Stimulated activated CD4-positive, alpha-beta T cell treated with anti-CD3 and anti-CD28 coated beads, Interleukin-1b, Interleukin-23, amount 100 ng/mL, for 1 hour (primary cell): ENCODE data around the gene CMTM5.
"Not testable (repeated sequence)": the region's sequence is repeated elsewhere in the genome, so short reads cannot be mapped to it uniquely, and the experiment has no call there.

Experiments
- DNase-seq, 2 donors: peaks; one replicate each; pipeline ENCODE4 v3.0.0-alpha.2; 2020; ENCODE audit warnings: low read depth in 2 of 2

CMTM5 gene

GRCh38 chr14:23398348-23398747 is 21.5 kb downstream of the CMTM5 start:
- DNase-seq = no peak

DNA sequence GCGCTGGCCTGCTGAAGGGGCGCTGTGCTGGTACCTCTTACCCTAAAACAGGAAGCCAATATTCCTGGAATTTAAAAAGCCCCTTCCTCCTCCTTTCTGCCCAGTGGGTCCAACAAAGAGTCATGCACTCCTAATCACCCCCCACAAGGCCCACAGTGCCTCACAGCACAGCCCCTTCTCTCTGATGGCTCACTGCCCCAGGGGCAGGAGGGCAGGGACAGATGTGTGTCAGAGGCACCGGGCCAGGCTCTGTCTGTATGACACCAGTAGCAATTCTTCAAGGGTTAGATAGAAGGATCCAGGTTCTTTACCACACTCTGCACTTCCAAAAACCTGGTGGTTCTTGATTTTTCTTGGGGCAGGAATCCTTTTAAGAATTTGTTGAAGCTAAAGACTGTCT is 22.3 kb downstream of the CMTM5 start:
- DNase-seq = no peak

- no peak for DNase-seq
Measured at GRCh38 chr14:23399591-23399990, 22.7 kb downstream of the CMTM5 start.

DNA sequence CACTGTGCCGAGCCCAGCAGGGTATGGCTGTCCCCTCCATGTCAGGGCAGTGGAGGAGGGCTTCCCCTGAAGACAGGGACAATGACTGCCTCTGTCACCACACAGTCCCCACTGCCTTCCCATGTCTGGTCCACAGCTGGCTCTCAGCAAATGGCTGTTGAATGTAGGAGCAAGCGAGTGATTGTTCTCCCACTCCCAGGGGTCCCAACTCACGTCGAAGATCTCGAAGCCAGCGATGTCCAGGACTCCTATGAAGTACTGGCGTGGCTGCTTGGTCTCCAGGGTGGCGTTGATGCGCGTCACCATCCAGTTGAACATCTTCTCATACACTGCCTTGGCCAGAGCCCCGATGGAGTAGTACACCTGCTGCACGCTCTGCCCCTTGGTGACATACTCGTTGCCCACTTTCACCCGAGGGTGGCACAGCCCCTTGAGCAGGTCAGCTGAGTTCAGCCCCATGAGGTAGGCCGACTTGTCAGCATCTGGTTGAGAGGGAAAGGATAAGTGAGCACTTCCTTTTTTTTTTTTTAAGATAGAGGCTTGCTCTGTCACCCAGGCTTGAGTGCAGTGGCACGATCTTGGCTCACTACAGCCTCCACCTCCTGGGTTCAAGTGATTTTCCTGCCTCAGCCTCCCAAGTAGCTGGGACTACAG is 23.8 kb downstream of the CMTM5 start:
- DNase-seq = not testable (repeated sequence)

DNA sequence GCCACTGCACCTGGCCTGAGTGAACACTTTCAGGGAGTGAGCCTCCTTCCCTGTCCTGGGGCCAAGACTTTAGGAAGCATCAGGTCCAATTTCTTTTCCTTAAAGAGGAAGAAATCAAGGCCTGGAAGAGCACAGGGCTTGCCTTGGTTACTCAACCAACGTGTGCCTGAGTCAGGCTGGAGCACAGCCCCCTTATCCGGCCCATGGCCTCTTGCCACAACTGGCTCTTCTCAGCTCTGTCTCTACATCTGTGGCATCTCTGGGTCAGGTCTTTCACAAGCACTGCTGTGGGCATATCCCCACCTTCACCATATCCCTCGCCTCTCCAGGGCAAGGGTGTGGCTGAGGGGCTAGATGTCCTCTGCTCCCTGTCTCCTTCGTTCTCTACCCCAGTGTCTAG is 24.4 kb downstream of the CMTM5 start:
- DNase-seq = no peak

DNA sequence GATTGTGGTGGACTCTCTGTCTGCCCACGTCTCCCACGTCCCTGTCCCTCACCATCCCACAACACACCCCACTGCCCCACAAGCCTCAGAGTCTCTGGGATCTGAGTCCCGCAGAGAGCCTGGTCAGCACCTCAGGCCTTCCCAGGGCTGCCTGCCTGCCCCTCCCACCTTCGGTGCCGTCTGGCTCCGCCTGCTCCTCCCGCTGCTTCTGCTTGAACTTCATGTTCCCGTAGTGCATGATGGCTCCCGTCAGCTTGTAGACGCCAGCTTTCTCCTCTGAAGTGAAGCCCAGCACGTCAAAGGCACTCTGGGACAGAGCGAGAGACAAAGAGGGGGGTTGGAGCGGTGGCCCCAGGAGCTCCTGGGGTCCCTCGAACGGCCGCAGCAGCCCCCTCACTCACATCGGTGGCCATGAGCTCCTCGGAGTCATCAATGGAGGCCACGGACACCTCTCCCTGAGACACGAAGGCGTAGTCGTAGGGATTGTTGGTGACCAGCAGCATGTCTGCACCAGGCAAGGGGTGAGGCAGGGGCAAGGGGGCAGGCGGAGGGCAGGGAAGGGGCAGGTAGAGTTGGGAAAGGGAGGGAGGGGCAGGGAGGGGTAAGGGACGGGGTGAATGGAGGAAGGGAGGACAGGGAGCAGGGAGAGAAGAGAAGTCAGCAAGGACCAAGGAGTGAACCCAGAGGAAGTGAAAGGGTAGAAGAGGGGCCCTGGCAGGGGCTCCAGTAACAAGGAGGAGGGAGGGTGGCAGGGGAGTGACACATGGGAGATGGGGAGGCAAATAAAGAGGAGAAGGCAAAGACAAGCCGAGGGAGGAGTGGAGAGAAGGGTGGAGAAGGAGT is 25.7 kb downstream of the CMTM5 start:
- DNase-seq = no peak

DNA sequence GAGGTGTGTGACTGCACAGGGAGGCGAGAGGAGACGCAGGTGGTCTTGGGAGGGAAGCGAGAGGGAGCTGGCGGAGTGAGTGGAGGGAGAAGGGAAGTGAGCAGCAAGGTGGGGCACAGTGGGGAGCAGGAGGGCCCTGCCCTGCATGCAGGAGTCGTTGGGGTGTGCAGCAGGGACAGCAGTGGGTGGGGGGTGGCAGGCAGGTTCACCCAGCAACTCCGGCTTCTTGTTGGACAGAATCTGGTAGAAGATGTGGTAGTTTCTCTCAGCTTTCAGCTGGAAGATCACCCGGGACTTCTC is 26.2 kb downstream of the CMTM5 start:
- DNase-seq = no peak

- no peak for DNase-seq
Measured at GRCh38 chr14:23403908-23404307, 27.1 kb downstream of the CMTM5 start.

DNA sequence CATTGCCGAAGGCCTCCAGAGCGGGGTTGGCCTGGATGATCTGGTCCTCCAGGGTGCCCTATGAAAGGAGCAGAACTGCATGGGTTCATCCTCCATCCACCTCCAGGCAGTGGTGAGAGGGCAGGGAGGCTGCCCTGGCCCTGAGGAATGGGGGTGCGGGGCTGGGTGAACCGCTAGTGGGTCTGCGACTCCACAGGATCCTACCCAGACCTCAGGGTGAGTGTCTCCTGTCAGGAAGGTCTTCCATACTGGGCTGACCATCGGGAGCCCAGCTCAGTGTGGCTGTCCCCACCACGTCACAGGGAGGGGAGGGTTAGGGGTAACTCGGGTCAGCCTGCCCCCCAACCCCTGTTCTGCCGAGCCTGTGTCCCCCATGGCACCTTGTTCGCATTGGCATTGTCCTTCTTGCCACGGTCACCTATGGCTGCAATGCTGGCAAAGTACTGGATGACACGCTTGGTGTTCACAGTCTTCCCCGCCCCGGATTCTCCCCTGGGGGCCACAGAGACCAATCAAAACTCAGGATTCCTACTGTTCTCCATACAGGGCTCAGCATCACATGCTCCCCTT is 27.6 kb downstream of the CMTM5 start:
- DNase-seq = no peak

DNA sequence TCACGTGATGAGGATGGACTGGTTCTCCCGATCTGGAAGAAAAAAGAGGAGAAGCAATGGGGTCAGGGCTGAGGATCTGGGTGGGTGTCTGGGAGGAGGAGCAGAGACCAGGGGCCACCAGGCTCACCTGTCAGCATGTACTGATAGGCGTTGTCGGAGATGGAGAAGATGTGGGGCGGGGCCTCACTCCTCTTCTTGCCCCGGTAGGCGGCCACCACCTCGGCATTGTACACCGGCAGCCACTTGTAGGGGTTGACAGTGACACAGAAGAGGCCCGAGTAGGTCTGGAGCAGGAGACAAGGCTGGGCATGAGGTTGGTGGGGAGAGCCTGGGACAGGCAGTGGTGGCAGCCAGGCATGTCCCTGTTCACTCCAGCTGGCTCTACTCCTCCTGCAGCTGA is 28.2 kb downstream of the CMTM5 start:
- no peak for DNase-seq

GRCh38 chr14:23405516-23406025 is 28.7 kb downstream of the CMTM5 start:
- DNase-seq = no peak

- DNase-seq = no peak
Measured at GRCh38 chr14:23406244-23406643, 29.4 kb downstream of the CMTM5 start.

GRCh38 chr14:23406725-23407355 is 30.0 kb downstream of the CMTM5 start:
- DNase-seq = no peak

- no peak for DNase-seq
Measured at GRCh38 chr14:23407516-23408306, 30.9 kb downstream of the CMTM5 start, which contains the start of gene MYH6. TSS of gene MYH6 (minus strand) at chr14:23408273. CDS start at chr14:23407223, 1,050 bp downstream.

GRCh38 chr14:23408307-23408630 is 31.4 kb downstream of the CMTM5 start:
- DNase-seq = no peak

DNA sequence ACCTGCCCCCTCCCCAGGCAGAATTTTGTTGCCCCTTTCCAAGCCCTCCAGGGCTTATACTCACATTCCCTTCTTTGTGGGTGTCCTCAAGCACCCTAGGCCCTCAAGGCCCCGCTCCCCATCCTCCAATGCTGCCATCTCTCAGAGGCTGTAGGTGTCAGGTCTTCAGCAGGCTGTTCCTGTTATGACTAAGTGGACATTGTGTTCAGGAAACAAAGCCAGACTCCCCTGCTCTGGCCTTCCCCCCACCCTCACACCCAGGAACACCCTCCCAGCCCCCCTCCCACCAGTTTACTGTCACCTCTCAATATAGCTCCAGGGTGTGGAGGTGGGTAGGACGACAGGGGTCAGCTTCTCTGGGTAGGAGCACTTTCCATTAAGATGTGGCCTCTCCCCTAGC is 32.6 kb downstream of the CMTM5 start:
- no peak for DNase-seq

DNA sequence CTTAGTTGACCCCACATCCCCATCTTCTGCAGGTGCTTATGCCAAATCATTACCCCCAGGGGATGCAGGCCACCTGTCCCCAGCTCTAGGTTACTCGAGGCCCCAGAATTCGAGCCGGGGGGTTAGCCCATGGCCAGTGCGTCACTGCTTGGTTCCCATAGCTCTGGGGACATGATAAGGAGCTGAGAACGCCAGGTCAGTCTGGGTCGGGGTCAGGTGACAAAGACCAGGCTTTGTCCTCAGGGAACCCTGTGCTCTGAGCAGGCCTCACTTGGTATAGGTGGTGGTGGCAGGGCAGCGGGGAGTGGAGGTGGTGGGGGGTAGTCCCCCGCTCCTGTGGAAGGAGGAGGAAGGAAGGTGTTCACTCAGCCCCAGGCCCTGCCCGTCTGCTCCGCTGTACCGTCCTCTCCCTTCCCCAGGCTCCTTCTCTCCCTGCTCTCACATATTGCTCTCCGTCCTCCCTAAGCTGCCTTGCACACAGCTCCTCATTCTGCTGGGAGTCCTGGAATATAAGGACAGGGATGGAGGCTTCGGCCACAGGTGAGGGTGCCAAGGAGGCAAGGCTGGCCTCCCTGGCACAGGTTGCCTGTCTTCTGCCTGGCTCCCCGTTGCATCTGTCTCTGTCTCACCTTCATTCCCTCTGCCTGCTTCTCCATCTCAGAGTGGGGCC is 33.3 kb downstream of the CMTM5 start:
- no peak for DNase-seq

- DNase-seq = no peak
Measured at GRCh38 chr14:23411563-23412525, 35.0 kb downstream of the CMTM5 start.

GRCh38 chr14:23413681-23414080 is 36.8 kb downstream of the CMTM5 start:
- no peak for DNase-seq

DNA sequence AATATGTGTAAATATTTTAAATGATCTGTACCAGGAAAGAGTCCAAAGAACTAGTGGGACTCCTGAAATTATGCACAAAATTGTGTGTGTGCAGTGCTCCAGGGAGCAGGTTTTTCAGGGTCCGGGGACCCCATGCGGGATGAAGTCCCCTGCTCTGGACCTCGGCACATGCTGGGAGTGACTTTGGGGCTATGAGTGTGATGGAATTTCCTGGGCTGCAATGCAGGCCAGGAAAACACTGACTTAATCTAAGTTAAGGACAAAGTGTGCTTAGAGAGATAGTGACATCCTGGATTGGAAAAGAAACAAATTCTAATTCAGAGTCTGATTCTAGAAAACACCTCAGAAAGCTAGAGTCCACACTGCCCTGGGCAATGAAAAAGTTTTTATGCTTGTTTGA is 37.4 kb downstream of the CMTM5 start:
- no peak for DNase-seq
